CD8-positive, alpha-beta memory T cell (primary cell): ENCODE data around the gene GRHPR. TPM values are rescaled to one million over a fixed set of nuclear protein-coding genes. Genes with fewer than 3 reads are reported as not detected.

Experiments
- CTCF ChIA-PET: fragments of 350-600 bp; sonication (Branson Sonifier 250); formaldehyde crosslinking; loops from one replicate; lab custom pipeline; 2021; ENCODE audit warnings: antibody characterized with exemption; lab: Charles Lee
- POLR2A ChIA-PET: fragments of 350-600 bp; sonication (Branson Sonifier 250); formaldehyde crosslinking; loops from one replicate; lab custom pipeline; 2021; ENCODE audit warnings: antibody characterized with exemption; lab: Charles Lee
- DNase-seq, 5 donors: peaks; one replicate each; pipeline versions ENCODE4 v3.0.0 to v3.0.0-alpha.2; 2020 to 2022; ENCODE audit warnings: mixed read lengths in 1 of 5
- H3K27ac ChIP-seq: one replicate; pipeline ENCODE4 v1.7.0; 2013; ENCODE audit warnings: low read depth, mild to moderate bottlenecking, low read length, moderate library complexity
- H3K27me3 ChIP-seq: 2 replicates; pipeline ENCODE4 v1.7.0; 2013; ENCODE audit warnings: low read length, mild to moderate bottlenecking; ENCODE audit not compliant: insufficient read depth, poor library complexity, severe bottlenecking
- H3K36me3 ChIP-seq: 2 replicates; pipeline ENCODE4 v1.7.0; 2013; ENCODE audit warnings: mild to moderate bottlenecking, low read length, moderate library complexity; ENCODE audit not compliant: insufficient read depth
- H3K4me1 ChIP-seq: 2 replicates; pipeline ENCODE4 v1.7.0; 2013; ENCODE audit warnings: mild to moderate bottlenecking, low read length, moderate library complexity; ENCODE audit not compliant: insufficient read depth
- H3K4me3 ChIP-seq: 2 replicates; pipeline ENCODE4 v1.7.0; 2013; ENCODE audit warnings: mild to moderate bottlenecking, low read length
- H3K9me3 ChIP-seq: 2 replicates; pipeline ENCODE4 v1.7.0; 2013; ENCODE audit warnings: mild to moderate bottlenecking, low read length
- H3K27ac Mint-ChIP-seq, 8 donors: one replicate each; pipeline ENCODE4 v1.8.0; 2020 to 2021; ENCODE audit warnings: mixed read lengths in 8 of 8, mild to moderate bottlenecking in 6 of 8, inconsistent platforms in 3 of 8, moderate library complexity in 3 of 8
- H3K27me3 Mint-ChIP-seq, 2 donors: one replicate each; pipeline ENCODE4 v1.8.0; 2020 to 2021; ENCODE audit warnings: mixed read lengths in 2 of 2, mild to moderate bottlenecking in 1 of 2, moderate library complexity in 1 of 2
- H3K36me3 Mint-ChIP-seq, 3 donors: one replicate each; pipeline ENCODE4 v1.8.0; 2020 to 2021; ENCODE audit warnings: mixed read lengths in 3 of 3, inconsistent platforms in 1 of 3, mild to moderate bottlenecking in 1 of 3
- H3K4me1 Mint-ChIP-seq, 3 donors: one replicate each; pipeline ENCODE4 v1.8.0; 2020 to 2021; ENCODE audit warnings: mixed read lengths in 3 of 3, inconsistent platforms in 1 of 3, mild to moderate bottlenecking in 1 of 3
- H3K4me3 Mint-ChIP-seq, 7 donors: one replicate each; pipeline ENCODE4 v1.8.0; 2020 to 2021; ENCODE audit warnings: mixed read lengths in 7 of 7, mild to moderate bottlenecking in 6 of 7, moderate library complexity in 4 of 7, inconsistent platforms in 2 of 7
- H3K9me3 Mint-ChIP-seq, 5 donors: one replicate each; pipeline ENCODE4 v1.8.0; 2020 to 2022; ENCODE audit warnings: mixed read lengths in 5 of 5, mild to moderate bottlenecking in 3 of 5, moderate library complexity in 2 of 5, inconsistent platforms in 1 of 5
- polyA plus RNA-seq: library from polyadenylated mRNA; unstranded; fragments of 300-500 nt; fragmentation: Illumina TruSeq; gene quantifications from one replicate; pipeline ENCODE4 v1.2.3, GENCODE V29; 2021
- total RNA-seq, 2 experiments: library from RNA; stranded (reverse); gene quantifications; one replicate each; pipeline ENCODE4 v1.2.3, GENCODE V29; 2021

The GRHPR gene
- total and polyA plus RNA-seq, 3 experiments from 2014 or later = 77.4 to 94.1 (median 87.4) TPM

DNA sequence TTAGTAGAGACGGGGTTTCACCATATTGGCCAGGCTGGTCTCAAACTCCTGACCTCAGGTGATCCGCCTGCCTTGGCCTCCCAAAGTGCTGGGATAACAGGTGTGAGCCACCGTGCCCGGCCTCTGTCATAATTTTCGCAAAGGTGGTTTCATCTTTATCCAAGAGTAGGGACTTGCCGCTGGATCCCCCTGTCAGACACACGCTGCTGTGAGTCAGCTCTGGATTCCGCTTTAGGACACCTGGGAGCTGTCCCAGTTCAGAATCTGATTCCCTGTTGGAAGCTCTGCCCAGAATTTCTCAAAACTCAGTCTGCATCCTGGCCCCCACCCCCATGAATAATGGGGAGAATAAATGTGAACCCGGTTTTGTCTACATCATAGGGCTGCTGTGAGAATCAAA lies 17.9 kb upstream of the GRHPR start:
- no peak for DNase-seq
- ChIA-PET CTCF (no interaction called here), POLR2A (no interaction called here)
- no peak overlapping the region for H3K27ac Mint-ChIP-seq
- Histone ChIP-seq H3K4me1 (peaks cover 4% of the 10 kb centered on the region), H3K27ac (no peak overlapping the region), H3K27me3 (no peaks in the 10 kb centered on the region), H3K4me3 (no peak overlapping the region), H3K9me3 (no peaks in the 10 kb centered on the region), H3K36me3 (no peaks in the 10 kb centered on the region)
- H3K36me3 Mint-ChIP-seq = peaks cover 0 to 1% (median 0%) of the 10 kb centered on the region in 3 donors
- peaks cover 0 to 5% of the 10 kb centered on the region in 2 donors for H3K27me3 Mint-ChIP-seq
- no peak overlapping the region for H3K4me3 Mint-ChIP-seq
- H3K9me3 Mint-ChIP-seq = no peaks in the 10 kb centered on the region
- H3K4me1 Mint-ChIP-seq = peaks cover 8 to 15% (median 10%) of the 10 kb centered on the region in 3 donors

GRCh38 chr9:37405350-37405749 lies 17.1 kb upstream of the GRHPR start:
- Mint-ChIP-seq H3K36me3 (no peaks in the 10 kb centered on the region), H3K27me3 (peaks cover 0 to 5% of the 10 kb centered on the region in 2 donors), H3K27ac (no peak overlapping the region), H3K4me1 (peaks cover 15 to 23% (median 16%) of the 10 kb centered on the region in 3 donors), H3K9me3 (no peaks in the 10 kb centered on the region), H3K4me3 (no peak overlapping the region)
- DNase-seq = no peak
- CTCF ChIA-PET = no interaction called here
- no peaks in the 10 kb centered on the region for H3K27me3 ChIP-seq
- H3K4me3 ChIP-seq = no peak overlapping the region
- peaks cover 8% of the 10 kb centered on the region for H3K4me1 ChIP-seq
- no peaks in the 10 kb centered on the region for H3K36me3 ChIP-seq
- H3K27ac ChIP-seq = no peak overlapping the region
- POLR2A ChIA-PET = no interaction called here
- no peaks in the 10 kb centered on the region for H3K9me3 ChIP-seq

DNA sequence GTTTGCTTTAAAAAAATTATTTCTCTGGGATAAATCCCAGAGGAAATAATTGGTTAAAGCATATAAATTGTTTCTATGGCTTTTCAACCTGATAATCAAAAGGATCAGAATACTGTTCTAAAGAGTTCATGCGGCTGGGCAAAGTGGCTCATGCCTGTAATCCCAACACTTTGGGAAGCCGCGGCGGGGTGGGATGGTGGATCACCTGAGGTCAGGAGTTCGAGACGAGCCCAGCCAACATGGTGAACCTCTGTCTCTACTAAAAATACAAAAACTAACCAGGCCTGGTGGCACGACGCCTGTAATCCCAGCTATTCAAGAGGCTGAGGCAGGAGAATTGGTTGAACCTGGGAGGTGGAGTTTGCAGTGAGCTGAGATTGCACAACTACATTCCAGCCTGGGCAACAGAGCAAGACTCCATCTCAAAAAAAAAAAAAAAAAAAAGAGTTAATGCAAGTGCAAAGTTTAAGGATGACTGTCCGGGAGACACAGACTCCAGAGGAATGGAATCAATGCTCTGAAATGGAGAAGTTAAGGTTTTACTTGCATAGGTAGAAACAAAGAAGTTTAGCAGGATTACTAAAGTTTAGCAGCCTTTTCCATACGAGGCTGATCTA lies 16.6 kb upstream of the GRHPR start:
- H3K9me3 Mint-ChIP-seq = no peaks in the 10 kb centered on the region
- no peak overlapping the region for H3K4me3 ChIP-seq
- no peaks in the 10 kb centered on the region for H3K36me3 Mint-ChIP-seq
- POLR2A ChIA-PET = no interaction called here
- H3K9me3 ChIP-seq = no peaks in the 10 kb centered on the region
- H3K4me1 Mint-ChIP-seq = peaks cover 15 to 23% (median 16%) of the 10 kb centered on the region in 3 donors
- no peak for DNase-seq
- H3K4me1 ChIP-seq = peaks cover 8% of the 10 kb centered on the region
- peak overlapping the region in 1 of 7 donors; percentile 56 for H3K4me3 Mint-ChIP-seq
- H3K27ac ChIP-seq = no peak overlapping the region
- H3K27me3 ChIP-seq = no peaks in the 10 kb centered on the region
- CTCF ChIA-PET = no interaction called here
- peaks cover 0 to 5% of the 10 kb centered on the region in 2 donors for H3K27me3 Mint-ChIP-seq
- peak overlapping the region in 1 of 8 donors; percentile 17 for H3K27ac Mint-ChIP-seq
- no peaks in the 10 kb centered on the region for H3K36me3 ChIP-seq

- no peaks in the 10 kb centered on the region for H3K36me3 ChIP-seq
- no peak overlapping the region for H3K27ac ChIP-seq
- Mint-ChIP-seq H3K4me1 (peaks cover 15 to 26% (median 16%) of the 10 kb centered on the region in 3 donors), H3K9me3 (no peaks in the 10 kb centered on the region), H3K4me3 (no peak overlapping the region), H3K27me3 (peaks cover 0 to 3% of the 10 kb centered on the region in 2 donors), H3K36me3 (no peaks in the 10 kb centered on the region), H3K27ac (peak overlapping the region in 2 of 8 donors; percentile 17 to 52)
- peaks cover 8% of the 10 kb centered on the region for H3K4me1 ChIP-seq
- no peak overlapping the region for H3K4me3 ChIP-seq
- ChIA-PET CTCF (interaction anchor here (1.2 kb wide), 1 partner anchor 11 kb away, joined by 3 read pairs; no protein-coding TSS in a partner anchor), POLR2A (no interaction called here)
- DNase-seq = no peak
- no peaks in the 10 kb centered on the region for H3K27me3 ChIP-seq
- H3K9me3 ChIP-seq = no peaks in the 10 kb centered on the region
Measured at GRCh38 chr9:37406603-37407401, 15.7 kb upstream of the GRHPR start.

- no peaks in the 10 kb centered on the region for H3K36me3 ChIP-seq
- no peaks in the 10 kb centered on the region for H3K27me3 ChIP-seq
- Mint-ChIP-seq H3K36me3 (no peaks in the 10 kb centered on the region), H3K27ac (peak overlapping the region in 2 of 8 donors; percentile 8 to 52), H3K4me1 (peaks cover 15 to 26% (median 16%) of the 10 kb centered on the region in 3 donors), H3K9me3 (no peaks in the 10 kb centered on the region), H3K27me3 (peaks cover 0 to 5% of the 10 kb centered on the region in 2 donors), H3K4me3 (peak overlapping the region in 1 of 7 donors; percentile 0)
- DNase-seq = no peak
- H3K4me1 ChIP-seq = peaks cover 8% of the 10 kb centered on the region
- H3K4me3 ChIP-seq = no peak overlapping the region
- ChIA-PET CTCF (interaction anchor here (1.2 kb wide), 1 partner anchor 12 kb away, joined by 3 read pairs; no protein-coding TSS in a partner anchor), POLR2A (no interaction called here)
- H3K27ac ChIP-seq = no peak overlapping the region
- no peaks in the 10 kb centered on the region for H3K9me3 ChIP-seq
Measured at GRCh38 chr9:37407468-37407867, 15.0 kb upstream of the GRHPR start.

- peak overlapping the region in 5 of 7 donors; percentile 41 to 73 (median 70) for H3K4me3 Mint-ChIP-seq
Measured at GRCh38 chr9:37408933-37409710, 13.4 kb upstream of the GRHPR start.

GRCh38 chr9:37410354-37410861 lies 12.1 kb upstream of the GRHPR start:
- no peaks in the 10 kb centered on the region for H3K9me3 Mint-ChIP-seq
- peaks cover 0 to 2% (median 0%) of the 10 kb centered on the region in 3 donors for H3K36me3 Mint-ChIP-seq
- ChIA-PET CTCF (interaction anchor here (1.2 to 1.7 kb wide), 3 partner anchors 98 to 537 kb away, joined by 3 to 5 read pairs (median 4); no protein-coding TSS in a partner anchor), POLR2A (interaction anchor here (1.2 kb wide), 1 partner anchor 55 kb away, joined by 3 read pairs; the partner anchor contains the start of gene ZBTB5)
- peaks cover 10% of the 10 kb centered on the region for H3K4me1 ChIP-seq
- H3K4me3 Mint-ChIP-seq = peak overlapping the region in 1 of 7 donors; percentile 37
- no peak overlapping the region for H3K4me3 ChIP-seq
- H3K4me1 Mint-ChIP-seq = peaks cover 20 to 33% (median 21%) of the 10 kb centered on the region in 3 donors
- H3K27ac Mint-ChIP-seq = peak overlapping the region in 2 of 8 donors; percentile 36 to 74
- no peak overlapping the region for H3K27ac ChIP-seq
- H3K27me3 Mint-ChIP-seq = peaks cover 6% of the 10 kb centered on the region in 2 donors
- H3K9me3 ChIP-seq = no peaks in the 10 kb centered on the region
- no peaks in the 10 kb centered on the region for H3K27me3 ChIP-seq
- no peak for DNase-seq
- H3K36me3 ChIP-seq = no peaks in the 10 kb centered on the region

More at GRCh38 chr9:37408933-37409710, 13.4 kb upstream of the GRHPR start:
- peaks cover 15 to 26% (median 16%) of the 10 kb centered on the region in 3 donors for H3K4me1 Mint-ChIP-seq
- H3K9me3 Mint-ChIP-seq = no peaks in the 10 kb centered on the region
- ChIA-PET CTCF (no interaction called here), POLR2A (interaction anchor here (0.7 kb wide), 1 partner anchor 155 kb away, joined by 8 read pairs; no protein-coding TSS in a partner anchor)
- peaks cover 0 to 3% of the 10 kb centered on the region in 2 donors for H3K27me3 Mint-ChIP-seq
- no peaks in the 10 kb centered on the region for H3K27me3 ChIP-seq
- H3K36me3 Mint-ChIP-seq = no peaks in the 10 kb centered on the region
- no peak overlapping the region for H3K27ac ChIP-seq
- H3K4me1 ChIP-seq = peaks cover 8% of the 10 kb centered on the region
- no peak overlapping the region for H3K4me3 ChIP-seq
- no peaks in the 10 kb centered on the region for H3K36me3 ChIP-seq
- peak overlapping the region; percentile 61 to 85 (median 76) for H3K27ac Mint-ChIP-seq
- peak in 4 of 5 donors; percentile 47 to 84 (median 67) for DNase-seq
- H3K9me3 ChIP-seq = no peaks in the 10 kb centered on the region
